HG03432 (cell line): ENCODE measurements around the gene PTPRCAP.
"Not testable (repeated sequence)": the region's sequence is repeated elsewhere in the genome, so short reads cannot be mapped to it uniquely, and the experiment has no call there.

Source experiments
- ATAC-seq: cut with Tn5 transposase; IDR thresholded peaks from one replicate; pipeline ENCODE4 v1.9.1; 2021; ENCODE audit warnings: mild to moderate bottlenecking, moderate library complexity; ENCODE audit not compliant: unreplicated experiment

Gene PTPRCAP

GRCh38 chr11:67465530-67465929, 28.0 kb upstream of the PTPRCAP start:
- not testable (repeated sequence) for ATAC-seq

- ATAC-seq = no peak
Measured at GRCh38 chr11:67465189-67465510, 27.7 kb upstream of the PTPRCAP start.

GRCh38 chr11:67464411-67465188, 27.1 kb upstream of the PTPRCAP start:
- ATAC-seq = peak; percentile 50

- ATAC-seq = no peak
Measured at GRCh38 chr11:67463680-67464410, 26.4 kb upstream of the PTPRCAP start.

- ATAC-seq = no peak
Measured at GRCh38 chr11:67463186-67463585, 25.7 kb upstream of the PTPRCAP start.

- ATAC-seq = no peak
Measured at GRCh38 chr11:67458266-67458665, 20.8 kb upstream of the PTPRCAP start.

GRCh38 chr11:67457453-67457852, 20.0 kb upstream of the PTPRCAP start:
- ATAC-seq = no peak

- ATAC-seq = no peak
Measured at GRCh38 chr11:67456068-67456705, 18.7 kb upstream of the PTPRCAP start.

- no peak for ATAC-seq
Measured at GRCh38 chr11:67455054-67455453, 17.6 kb upstream of the PTPRCAP start, which contains the start of gene CABP4. TSS of gene CABP4 (plus strand) at chr11:67455354. CDS start at chr11:67455424, 70 bp downstream.

GRCh38 chr11:67453816-67454732, 16.6 kb upstream of the PTPRCAP start:
- no peak for ATAC-seq

- no peak for ATAC-seq
Measured at GRCh38 chr11:67452141-67452952, 14.9 kb upstream of the PTPRCAP start, which contains the start of gene GPR152. TSS of gene GPR152 (minus strand) at chr11:67452729. CDS start at chr11:67452724, 5 bp downstream.

GRCh38 chr11:67451658-67451976, 14.1 kb upstream of the PTPRCAP start:
- no peak for ATAC-seq

- ATAC-seq = no peak
Measured at GRCh38 chr11:67450796-67451657, 13.5 kb upstream of the PTPRCAP start.

GRCh38 chr11:67449116-67449844, 11.8 kb upstream of the PTPRCAP start:
- ATAC-seq = no peak

GRCh38 chr11:67448220-67448609, 10.7 kb upstream of the PTPRCAP start:
- no peak for ATAC-seq

GRCh38 chr11:67445515-67445914, 8.0 kb upstream of the PTPRCAP start:
- ATAC-seq = no peak

GRCh38 chr11:67442504-67443404, 5.3 kb upstream of the PTPRCAP start:
- peak; percentile 1 for ATAC-seq
